ENCODE results near the gene NPFFR1.

DNA sequence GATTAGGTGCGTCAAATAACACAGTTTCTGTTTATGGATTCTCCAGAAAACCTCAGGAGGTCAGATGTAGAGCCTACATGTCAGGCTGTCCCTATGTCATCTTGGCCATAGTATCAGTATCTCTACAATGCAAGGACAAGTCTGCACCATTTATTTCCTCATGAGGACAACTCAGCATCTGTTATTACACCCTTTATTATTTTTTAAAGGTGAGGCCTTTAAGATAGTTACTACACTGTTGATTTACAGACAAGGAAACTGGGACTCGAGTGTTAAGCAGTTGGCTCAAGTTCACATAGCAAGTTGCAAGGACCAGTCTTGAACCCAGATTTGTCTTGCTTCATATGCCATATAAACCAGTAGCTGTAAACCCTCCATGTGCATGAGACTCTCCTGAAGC lies 27.3 kb downstream of the NPFFR1 start:
- TF ChIP-seq, protein P1, sequence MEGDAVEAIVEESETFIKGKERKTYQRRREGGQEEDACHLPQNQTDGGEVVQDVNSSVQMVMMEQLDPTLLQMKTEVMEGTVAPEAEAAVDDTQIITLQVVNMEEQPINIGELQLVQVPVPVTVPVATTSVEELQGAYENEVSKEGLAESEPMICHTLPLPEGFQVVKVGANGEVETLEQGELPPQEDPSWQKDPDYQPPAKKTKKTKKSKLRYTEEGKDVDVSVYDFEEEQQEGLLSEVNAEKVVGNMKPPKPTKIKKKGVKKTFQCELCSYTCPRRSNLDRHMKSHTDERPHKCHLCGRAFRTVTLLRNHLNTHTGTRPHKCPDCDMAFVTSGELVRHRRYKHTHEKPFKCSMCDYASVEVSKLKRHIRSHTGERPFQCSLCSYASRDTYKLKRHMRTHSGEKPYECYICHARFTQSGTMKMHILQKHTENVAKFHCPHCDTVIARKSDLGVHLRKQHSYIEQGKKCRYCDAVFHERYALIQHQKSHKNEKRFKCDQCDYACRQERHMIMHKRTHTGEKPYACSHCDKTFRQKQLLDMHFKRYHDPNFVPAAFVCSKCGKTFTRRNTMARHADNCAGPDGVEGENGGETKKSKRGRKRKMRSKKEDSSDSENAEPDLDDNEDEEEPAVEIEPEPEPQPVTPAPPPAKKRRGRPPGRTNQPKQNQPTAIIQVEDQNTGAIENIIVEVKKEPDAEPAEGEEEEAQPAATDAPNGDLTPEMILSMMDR (IDR thresholded peaks at IDR 0.05; ENCODE audit: insufficient read depth, low read length), result no peak
- no peak for TF ChIP-seq POLR2AphosphoS5 (IDR thresholded peaks at IDR 0.05; ENCODE audit: low read depth)
- no peak for TF ChIP-seq GABPA (IDR thresholded peaks at IDR 0.05; ENCODE audit: low read depth)
- TF ChIP-seq, protein P2, sequence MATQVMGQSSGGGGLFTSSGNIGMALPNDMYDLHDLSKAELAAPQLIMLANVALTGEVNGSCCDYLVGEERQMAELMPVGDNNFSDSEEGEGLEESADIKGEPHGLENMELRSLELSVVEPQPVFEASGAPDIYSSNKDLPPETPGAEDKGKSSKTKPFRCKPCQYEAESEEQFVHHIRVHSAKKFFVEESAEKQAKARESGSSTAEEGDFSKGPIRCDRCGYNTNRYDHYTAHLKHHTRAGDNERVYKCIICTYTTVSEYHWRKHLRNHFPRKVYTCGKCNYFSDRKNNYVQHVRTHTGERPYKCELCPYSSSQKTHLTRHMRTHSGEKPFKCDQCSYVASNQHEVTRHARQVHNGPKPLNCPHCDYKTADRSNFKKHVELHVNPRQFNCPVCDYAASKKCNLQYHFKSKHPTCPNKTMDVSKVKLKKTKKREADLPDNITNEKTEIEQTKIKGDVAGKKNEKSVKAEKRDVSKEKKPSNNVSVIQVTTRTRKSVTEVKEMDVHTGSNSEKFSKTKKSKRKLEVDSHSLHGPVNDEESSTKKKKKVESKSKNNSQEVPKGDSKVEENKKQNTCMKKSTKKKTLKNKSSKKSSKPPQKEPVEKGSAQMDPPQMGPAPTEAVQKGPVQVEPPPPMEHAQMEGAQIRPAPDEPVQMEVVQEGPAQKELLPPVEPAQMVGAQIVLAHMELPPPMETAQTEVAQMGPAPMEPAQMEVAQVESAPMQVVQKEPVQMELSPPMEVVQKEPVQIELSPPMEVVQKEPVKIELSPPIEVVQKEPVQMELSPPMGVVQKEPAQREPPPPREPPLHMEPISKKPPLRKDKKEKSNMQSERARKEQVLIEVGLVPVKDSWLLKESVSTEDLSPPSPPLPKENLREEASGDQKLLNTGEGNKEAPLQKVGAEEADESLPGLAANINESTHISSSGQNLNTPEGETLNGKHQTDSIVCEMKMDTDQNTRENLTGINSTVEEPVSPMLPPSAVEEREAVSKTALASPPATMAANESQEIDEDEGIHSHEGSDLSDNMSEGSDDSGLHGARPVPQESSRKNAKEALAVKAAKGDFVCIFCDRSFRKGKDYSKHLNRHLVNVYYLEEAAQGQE (IDR thresholded peaks at IDR 0.05; ENCODE audit: insufficient replicate concordance, low read depth), result no peak
- TF ChIP-seq SPI1 (IDR thresholded peaks at IDR 0.05; ENCODE audit: borderline replicate concordance, low read depth), result no peak
